ENCODE results near the gene HOXD9. TPM values are rescaled to one million over a fixed set of nuclear protein-coding genes. Genes with fewer than 3 reads are reported as not detected.
A peak's percentile ranks its signal among the peaks of the same experiment; 100 is the strongest.

The HOXD9 gene
- total RNA-seq, 1 donor from 2014 or later, result 5.7 TPM

DNA sequence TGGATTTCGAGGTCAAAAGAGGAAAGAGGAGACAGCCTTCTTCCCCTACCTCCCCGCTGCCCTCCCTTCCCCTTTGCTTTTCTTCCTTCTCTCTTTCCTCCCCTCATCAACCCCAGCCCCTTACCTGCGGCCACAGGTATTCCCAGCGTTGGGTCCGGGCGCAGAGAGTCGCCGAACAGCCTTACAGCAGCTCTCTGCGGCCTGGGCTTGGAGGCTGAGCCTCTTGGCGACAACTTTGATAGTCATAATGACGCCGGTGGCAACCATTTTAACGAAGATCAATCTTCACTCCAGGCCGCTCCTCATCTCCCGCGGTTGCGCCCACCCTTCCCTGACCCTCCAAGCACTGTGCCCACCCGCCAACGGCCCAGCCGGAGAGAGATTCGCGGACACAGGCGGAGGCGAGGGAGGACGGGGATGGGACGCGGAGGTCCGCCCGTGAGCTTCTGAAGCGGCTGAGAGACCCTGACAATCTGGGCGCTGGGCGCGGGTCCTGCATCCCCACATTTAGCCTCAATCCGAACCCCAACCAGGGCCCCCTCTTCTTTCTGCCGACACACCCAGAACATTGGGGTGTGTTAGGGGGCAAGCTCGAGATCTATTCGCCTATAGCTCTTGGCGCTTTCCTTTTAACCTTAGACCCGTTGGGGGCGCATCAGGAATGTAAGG is 37.3 kb upstream of the HOXD9 start:
- H3K27ac ChIP-seq (ENCODE audit: low read depth, low read length), result no peak overlapping the region
- H3K9ac ChIP-seq (ENCODE audit: low read depth in 1 of 3, low read length in 3 of 3), result no peak overlapping the region
- H3K36me3 ChIP-seq (ENCODE audit: control insufficient read depth in 3 of 3, insufficient read depth in 3 of 3, low read length in 3 of 3), result no peaks in the 10 kb centered on the region
- H3K4me1 ChIP-seq (ENCODE audit: control insufficient read depth in 3 of 3, insufficient read depth in 3 of 3, low read length in 3 of 3), result peaks cover 24 to 40% (median 28%) of the 10 kb centered on the region in 3 donors
- peaks cover 96 to 99% (median 99%) of the 10 kb centered on the region in 3 donors for H3K27me3 ChIP-seq (ENCODE audit: control insufficient read depth in 3 of 3, insufficient read depth in 3 of 3, low read length in 3 of 3)
- no peaks in the 10 kb centered on the region for H3K9me3 ChIP-seq (ENCODE audit: control insufficient read depth in 3 of 3, low read length in 3 of 3)
- no peak overlapping the region for H3K4me3 ChIP-seq (ENCODE audit: low read length in 3 of 3)

DNA sequence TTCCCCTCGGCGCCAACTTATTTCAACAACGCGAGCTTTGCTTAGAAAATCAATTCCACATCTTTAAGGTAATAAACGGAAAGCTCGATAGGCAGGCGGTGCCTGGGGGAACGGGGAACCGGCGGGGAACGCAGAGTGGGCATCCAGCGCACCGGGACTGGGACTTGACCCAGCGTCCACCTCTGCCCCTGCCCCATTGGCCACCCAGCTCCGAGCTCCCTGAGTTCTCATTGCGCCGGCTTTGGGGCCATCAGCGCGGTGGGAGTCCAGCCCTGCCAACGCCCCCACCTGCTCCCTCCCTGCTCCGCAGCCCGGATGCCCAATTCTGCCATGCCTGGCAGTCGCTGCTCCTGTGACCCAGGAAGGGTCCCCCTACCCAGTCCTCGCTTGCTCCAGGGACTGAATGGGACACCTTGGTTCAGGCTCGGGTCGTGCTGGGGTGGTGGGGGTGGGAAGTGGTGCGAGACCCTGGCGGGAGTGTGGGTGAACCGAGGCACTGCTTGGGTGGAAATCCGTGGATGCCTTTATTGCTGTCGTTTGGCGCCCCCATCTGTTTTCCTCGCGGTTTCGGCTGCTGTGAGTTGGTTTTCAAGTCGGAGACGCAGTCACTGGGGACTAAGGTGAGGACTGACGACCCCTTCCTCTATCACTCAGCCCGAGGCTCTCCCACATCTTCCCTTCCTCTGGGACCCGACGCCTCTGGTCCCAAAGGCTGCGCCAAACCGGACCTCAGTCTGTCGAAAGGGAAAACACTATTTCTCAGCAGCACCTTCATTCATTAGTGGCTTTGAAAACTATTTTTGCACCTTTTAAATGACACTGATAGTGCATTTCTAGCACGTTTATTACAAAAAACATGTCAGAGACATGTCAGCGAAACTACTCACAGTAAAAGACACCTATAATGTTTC is 36.4 kb upstream of the HOXD9 start:
- Histone ChIP-seq H3K4me1 (ENCODE audit: control insufficient read depth in 3 of 3, insufficient read depth in 3 of 3, low read length in 3 of 3) (peaks cover 23 to 34% (median 24%) of the 10 kb centered on the region in 3 donors), H3K27ac (ENCODE audit: low read depth, low read length) (no peak overlapping the region), H3K9me3 (ENCODE audit: control insufficient read depth in 3 of 3, low read length in 3 of 3) (no peaks in the 10 kb centered on the region), H3K36me3 (ENCODE audit: control insufficient read depth in 3 of 3, insufficient read depth in 3 of 3, low read length in 3 of 3) (no peaks in the 10 kb centered on the region), H3K27me3 (ENCODE audit: control insufficient read depth in 3 of 3, insufficient read depth in 3 of 3, low read length in 3 of 3) (peaks cover 96 to 100% (median 99%) of the 10 kb centered on the region in 3 donors), H3K9ac (ENCODE audit: low read depth in 1 of 3, low read length in 3 of 3) (no peak overlapping the region), H3K4me3 (ENCODE audit: low read length in 3 of 3) (peak overlapping the region in 1 of 3 donors; percentile 53)

DNA sequence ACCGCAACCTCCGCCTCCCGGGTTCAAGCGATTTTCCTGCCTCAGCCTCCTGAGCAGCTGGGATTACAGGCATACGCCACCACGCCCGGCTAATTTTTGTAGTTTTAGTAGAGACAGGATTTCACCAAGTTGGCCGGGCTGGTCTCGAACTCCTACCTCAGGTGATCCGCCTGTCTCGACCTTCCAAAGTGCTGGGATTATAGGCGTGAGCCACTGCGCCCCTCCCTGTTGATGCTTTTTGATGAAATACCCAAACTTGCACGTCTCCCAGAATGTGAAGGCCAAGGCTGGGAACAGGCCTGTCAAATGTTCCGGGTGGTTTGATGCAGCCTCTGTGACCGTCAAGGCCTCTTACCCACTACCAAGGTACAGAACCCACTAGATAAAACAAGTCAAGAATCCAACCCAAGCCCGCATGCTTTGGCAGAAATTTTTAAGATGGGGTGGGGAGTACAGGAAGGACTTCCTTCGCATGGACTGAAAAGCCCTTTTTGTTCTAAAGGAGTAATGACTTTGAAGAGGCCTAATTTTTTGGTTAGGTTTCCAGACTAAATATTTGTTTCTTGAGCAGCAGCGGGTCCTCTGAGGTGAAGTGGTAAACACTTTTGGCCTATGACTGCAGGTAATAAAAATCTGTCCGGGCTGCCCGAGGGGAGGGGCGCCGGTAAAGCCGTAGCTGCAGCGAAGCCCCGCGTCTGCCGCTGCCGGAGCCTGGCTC is 35.0 kb upstream of the HOXD9 start:
- Histone ChIP-seq H3K4me3 (ENCODE audit: low read length in 3 of 3) (no peak overlapping the region), H3K9ac (ENCODE audit: low read depth in 1 of 3, low read length in 3 of 3) (no peak overlapping the region), H3K36me3 (ENCODE audit: control insufficient read depth in 3 of 3, insufficient read depth in 3 of 3, low read length in 3 of 3) (no peaks in the 10 kb centered on the region), H3K27ac (ENCODE audit: low read depth, low read length) (no peak overlapping the region), H3K9me3 (ENCODE audit: control insufficient read depth in 3 of 3, low read length in 3 of 3) (no peaks in the 10 kb centered on the region), H3K4me1 (ENCODE audit: control insufficient read depth in 3 of 3, insufficient read depth in 3 of 3, low read length in 3 of 3) (peaks cover 23 to 34% (median 24%) of the 10 kb centered on the region in 3 donors), H3K27me3 (ENCODE audit: control insufficient read depth in 3 of 3, insufficient read depth in 3 of 3, low read length in 3 of 3) (peaks cover 94 to 97% (median 97%) of the 10 kb centered on the region in 3 donors)

DNA sequence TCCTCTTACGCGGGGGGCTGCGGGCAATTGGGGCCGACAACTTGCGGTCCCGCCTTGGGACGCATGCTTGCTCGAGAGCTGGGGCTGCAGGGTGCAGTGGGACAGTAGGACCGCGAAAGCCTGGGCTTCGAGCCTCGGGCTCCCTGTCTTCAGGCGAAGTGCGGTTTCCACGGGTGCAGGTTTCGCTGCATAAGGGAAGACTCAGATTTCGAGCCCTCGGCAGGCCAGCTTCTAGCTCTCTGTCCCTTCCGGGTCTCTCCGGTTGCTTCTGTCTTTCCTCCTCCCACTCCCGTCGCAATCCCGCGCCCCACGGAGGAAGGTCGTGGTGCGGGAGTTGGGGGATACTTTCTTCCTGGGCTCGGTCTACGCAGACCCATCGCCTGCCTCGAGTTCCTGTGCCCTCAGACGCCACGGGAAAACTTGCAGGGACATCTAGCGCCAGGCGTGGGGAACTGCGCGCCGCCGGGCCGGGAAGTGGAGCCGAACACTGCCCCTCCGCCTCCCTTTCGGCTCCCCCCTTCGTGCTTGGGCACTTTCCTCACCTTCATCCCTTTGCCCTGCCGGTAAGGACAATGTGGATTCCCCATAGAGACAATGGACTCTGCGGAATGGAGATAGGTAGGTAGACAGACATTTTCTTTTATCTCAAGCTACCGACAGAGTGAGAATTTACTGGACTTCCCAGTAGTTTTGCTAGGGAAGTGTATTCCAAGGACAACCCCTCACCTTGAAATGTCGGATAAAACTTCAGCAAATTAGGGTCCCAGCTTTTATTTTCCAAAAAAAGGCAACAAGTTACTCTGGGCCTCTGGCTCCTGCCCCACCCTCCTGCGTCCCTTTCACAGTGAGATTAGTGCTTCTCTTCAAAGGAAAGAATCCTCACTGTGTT is 34.2 kb upstream of the HOXD9 start:
- Histone ChIP-seq H3K27me3 (ENCODE audit: control insufficient read depth in 3 of 3, insufficient read depth in 3 of 3, low read length in 3 of 3) (peaks cover 93 to 95% (median 94%) of the 10 kb centered on the region in 3 donors), H3K4me1 (ENCODE audit: control insufficient read depth in 3 of 3, insufficient read depth in 3 of 3, low read length in 3 of 3) (peaks cover 22 to 30% (median 26%) of the 10 kb centered on the region in 3 donors), H3K9ac (ENCODE audit: low read depth in 1 of 3, low read length in 3 of 3) (no peak overlapping the region), H3K27ac (ENCODE audit: low read depth, low read length) (no peak overlapping the region), H3K4me3 (ENCODE audit: low read length in 3 of 3) (peak overlapping the region; percentile 24 to 56 (median 51)), H3K36me3 (ENCODE audit: control insufficient read depth in 3 of 3, insufficient read depth in 3 of 3, low read length in 3 of 3) (no peaks in the 10 kb centered on the region), H3K9me3 (ENCODE audit: control insufficient read depth in 3 of 3, low read length in 3 of 3) (no peaks in the 10 kb centered on the region)

DNA sequence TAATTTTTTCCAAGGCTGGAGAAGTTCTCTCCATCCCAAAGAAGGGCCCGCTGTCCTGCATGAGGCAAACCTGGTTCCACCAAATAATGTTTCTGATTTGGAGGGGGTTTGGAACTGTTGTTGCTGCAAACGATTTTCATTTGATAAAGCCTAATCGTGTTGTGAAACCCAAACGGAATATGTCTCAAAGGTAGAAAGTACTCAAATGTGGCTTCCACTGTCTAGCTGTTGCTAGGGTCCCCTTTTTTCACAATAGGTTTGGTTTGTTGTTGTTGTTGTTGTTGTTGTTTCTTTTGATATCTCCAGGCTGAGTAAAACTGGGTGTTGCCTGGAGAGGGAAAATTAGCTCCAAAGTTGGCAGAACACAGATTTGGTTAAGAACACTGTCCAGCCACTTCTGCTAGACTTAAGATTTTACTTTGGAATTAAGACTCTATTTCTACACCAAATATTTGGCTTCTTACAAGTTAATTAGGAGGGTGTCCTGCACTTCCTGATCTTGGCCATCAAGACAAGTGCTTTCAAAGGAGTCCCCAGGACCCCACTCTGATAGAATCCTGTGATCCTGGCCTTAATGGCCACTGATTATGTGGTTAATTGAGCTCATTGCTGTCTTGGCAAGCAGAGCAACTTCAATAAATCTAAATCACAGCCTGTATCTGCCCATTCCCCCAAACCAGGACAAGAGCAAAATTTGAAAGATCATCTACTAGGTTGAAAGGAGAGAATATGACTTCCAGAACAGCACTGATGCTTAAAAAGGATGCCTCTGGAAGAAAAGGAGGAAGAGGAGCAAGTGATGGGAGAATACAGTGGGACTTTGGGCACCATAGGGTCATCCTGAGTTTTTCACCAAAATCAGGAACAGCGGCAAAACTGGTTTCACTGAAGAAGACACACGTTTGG is 33.3 kb upstream of the HOXD9 start:
- no peak overlapping the region for H3K4me3 ChIP-seq (ENCODE audit: low read length in 3 of 3)
- H3K4me1 ChIP-seq (ENCODE audit: control insufficient read depth in 3 of 3, insufficient read depth in 3 of 3, low read length in 3 of 3), result peaks cover 22 to 28% (median 27%) of the 10 kb centered on the region in 3 donors
- H3K27me3 ChIP-seq (ENCODE audit: control insufficient read depth in 3 of 3, insufficient read depth in 3 of 3, low read length in 3 of 3), result peaks cover 93 to 95% (median 94%) of the 10 kb centered on the region in 3 donors
- no peak overlapping the region for H3K27ac ChIP-seq (ENCODE audit: low read depth, low read length)
- H3K9me3 ChIP-seq (ENCODE audit: control insufficient read depth in 3 of 3, low read length in 3 of 3), result no peaks in the 10 kb centered on the region
- H3K9ac ChIP-seq (ENCODE audit: low read depth in 1 of 3, low read length in 3 of 3), result no peak overlapping the region
- no peaks in the 10 kb centered on the region for H3K36me3 ChIP-seq (ENCODE audit: control insufficient read depth in 3 of 3, insufficient read depth in 3 of 3, low read length in 3 of 3)

DNA sequence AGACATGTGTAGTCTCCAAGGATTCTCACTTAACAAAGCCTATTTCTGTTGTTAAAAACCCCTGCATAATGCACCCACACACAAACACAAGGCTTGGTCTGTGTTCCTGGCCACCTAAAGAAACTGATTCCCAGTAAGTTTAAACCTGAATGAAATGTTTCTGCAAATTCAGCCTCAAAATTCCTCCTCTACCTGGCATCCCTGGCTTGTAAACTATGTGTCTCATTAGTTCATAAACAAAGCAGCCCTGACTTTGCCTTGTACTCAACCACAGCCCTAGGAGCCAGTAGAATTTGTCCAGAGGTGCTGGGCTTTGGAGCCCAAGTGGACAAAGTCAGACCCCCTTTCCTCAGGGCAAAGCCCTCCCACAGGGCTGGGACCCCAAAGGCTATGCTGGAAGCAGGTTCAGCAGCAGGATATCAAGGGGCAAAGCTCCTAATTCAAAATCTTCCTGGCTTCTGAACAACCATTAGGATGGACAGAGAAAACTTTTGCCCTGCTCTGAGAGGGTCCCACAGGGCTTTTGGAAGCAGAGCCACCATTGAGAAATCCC is 32.6 kb upstream of the HOXD9 start:
- H3K9ac ChIP-seq (ENCODE audit: low read depth in 1 of 3, low read length in 3 of 3), result no peak overlapping the region
- H3K27ac ChIP-seq (ENCODE audit: low read depth, low read length), result no peak overlapping the region
- peaks cover 22 to 26% (median 25%) of the 10 kb centered on the region in 3 donors for H3K4me1 ChIP-seq (ENCODE audit: control insufficient read depth in 3 of 3, insufficient read depth in 3 of 3, low read length in 3 of 3)
- no peak overlapping the region for H3K4me3 ChIP-seq (ENCODE audit: low read length in 3 of 3)
- H3K9me3 ChIP-seq (ENCODE audit: control insufficient read depth in 3 of 3, low read length in 3 of 3), result no peaks in the 10 kb centered on the region
- peaks cover 93 to 95% (median 94%) of the 10 kb centered on the region in 3 donors for H3K27me3 ChIP-seq (ENCODE audit: control insufficient read depth in 3 of 3, insufficient read depth in 3 of 3, low read length in 3 of 3)
- H3K36me3 ChIP-seq (ENCODE audit: control insufficient read depth in 3 of 3, insufficient read depth in 3 of 3, low read length in 3 of 3), result no peaks in the 10 kb centered on the region

DNA sequence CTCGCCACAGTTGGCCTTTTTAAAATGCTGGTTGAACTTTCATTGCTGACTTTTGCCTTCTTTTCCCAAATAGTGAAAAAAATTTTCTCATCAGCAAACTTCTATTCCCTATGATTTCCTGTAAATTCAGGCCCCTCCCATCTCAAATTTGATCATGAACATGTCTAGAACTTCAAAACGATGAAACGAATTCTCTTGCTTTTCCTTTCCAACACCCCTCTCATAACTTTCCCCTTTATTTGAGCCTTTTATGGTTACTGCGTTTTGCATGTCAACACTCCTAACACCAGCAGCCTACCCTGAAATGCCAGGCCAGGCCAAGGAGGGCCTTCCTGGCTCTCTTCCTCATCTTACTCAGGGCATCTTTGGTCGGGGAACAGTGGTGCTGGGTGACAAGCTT is 31.7 kb upstream of the HOXD9 start:
- no peak overlapping the region for H3K27ac ChIP-seq (ENCODE audit: low read depth, low read length)
- no peak overlapping the region for H3K4me3 ChIP-seq (ENCODE audit: low read length in 3 of 3)
- no peaks in the 10 kb centered on the region for H3K36me3 ChIP-seq (ENCODE audit: control insufficient read depth in 3 of 3, insufficient read depth in 3 of 3, low read length in 3 of 3)
- peaks cover 93 to 95% (median 94%) of the 10 kb centered on the region in 3 donors for H3K27me3 ChIP-seq (ENCODE audit: control insufficient read depth in 3 of 3, insufficient read depth in 3 of 3, low read length in 3 of 3)
- peaks cover 14 to 17% (median 16%) of the 10 kb centered on the region in 3 donors for H3K4me1 ChIP-seq (ENCODE audit: control insufficient read depth in 3 of 3, insufficient read depth in 3 of 3, low read length in 3 of 3)
- H3K9ac ChIP-seq (ENCODE audit: low read depth in 1 of 3, low read length in 3 of 3), result no peak overlapping the region
- no peaks in the 10 kb centered on the region for H3K9me3 ChIP-seq (ENCODE audit: control insufficient read depth in 3 of 3, low read length in 3 of 3)

DNA sequence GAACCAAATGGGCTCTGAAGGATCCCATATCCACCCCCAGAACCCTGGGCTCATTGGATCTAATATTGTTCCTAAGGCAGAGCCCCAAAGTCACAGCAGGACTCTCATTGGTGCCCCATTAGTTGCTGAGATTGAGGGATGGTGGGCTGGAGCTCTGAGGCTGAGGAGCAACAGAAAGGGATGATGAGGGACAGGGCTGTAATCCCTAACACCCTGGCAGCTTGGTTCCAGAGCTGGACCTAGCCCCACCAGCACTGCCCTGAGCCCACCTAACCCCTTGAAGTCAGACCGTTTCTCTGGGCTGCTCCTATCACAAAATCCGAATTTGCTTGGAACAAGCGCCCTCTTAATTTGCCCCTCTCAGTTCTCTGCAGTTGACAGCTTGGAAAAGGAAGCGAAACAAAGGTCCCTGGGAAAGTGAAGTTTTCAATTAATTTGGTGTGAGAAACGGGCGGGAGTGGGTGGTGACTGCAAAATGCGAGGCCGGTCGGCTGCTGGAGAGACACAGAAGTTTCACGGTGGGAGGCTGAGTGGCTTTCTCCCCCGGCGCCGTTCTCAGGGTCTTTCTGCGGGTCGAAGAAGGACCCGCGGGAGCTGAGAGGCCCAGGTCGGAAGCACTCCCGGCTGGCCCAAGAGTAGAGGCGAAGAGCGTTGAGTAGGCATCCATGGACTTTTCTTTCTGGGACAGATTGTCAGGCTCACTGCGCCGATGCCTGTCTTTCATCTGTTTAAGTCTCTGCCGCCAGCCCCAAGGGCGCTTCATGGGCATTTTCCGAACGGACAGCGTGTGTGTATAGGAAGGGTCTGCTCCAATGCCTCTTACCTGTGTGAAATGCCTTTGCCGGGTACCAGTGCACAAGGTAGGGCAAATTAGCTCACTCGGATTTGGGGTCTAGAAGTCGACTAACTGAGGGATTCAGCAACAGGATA is 30.9 kb upstream of the HOXD9 start:
- no peak overlapping the region for H3K27ac ChIP-seq (ENCODE audit: low read depth, low read length)
- no peaks in the 10 kb centered on the region for H3K9me3 ChIP-seq (ENCODE audit: control insufficient read depth in 3 of 3, low read length in 3 of 3)
- H3K36me3 ChIP-seq (ENCODE audit: control insufficient read depth in 3 of 3, insufficient read depth in 3 of 3, low read length in 3 of 3), result no peaks in the 10 kb centered on the region
- no peak overlapping the region for H3K9ac ChIP-seq (ENCODE audit: low read depth in 1 of 3, low read length in 3 of 3)
- H3K27me3 ChIP-seq (ENCODE audit: control insufficient read depth in 3 of 3, insufficient read depth in 3 of 3, low read length in 3 of 3), result peaks cover 92 to 95% (median 94%) of the 10 kb centered on the region in 3 donors
- no peak overlapping the region for H3K4me3 ChIP-seq (ENCODE audit: low read length in 3 of 3)
- H3K4me1 ChIP-seq (ENCODE audit: control insufficient read depth in 3 of 3, insufficient read depth in 3 of 3, low read length in 3 of 3), result peaks cover 12 to 14% (median 14%) of the 10 kb centered on the region in 3 donors

All from skeletal muscle tissue (tissue), 4 donors.